Activated CD4-positive, alpha-beta T cell treated with anti-CD3 and anti-CD28 coated beads, Interleukin-2, amount 50 U/mL, for 24 hours (primary cell): Measurements from ENCODE around the gene FARP2.
A peak's percentile ranks its signal among the peaks of the same experiment; 100 is the strongest.
"Not testable (repeated sequence)": the region's sequence is repeated elsewhere in the genome, so short reads cannot be mapped to it uniquely, and the experiment has no call there.

Experiments
- DNase-seq, 2 donors: peaks; one replicate each; pipeline ENCODE4 v3.0.0-alpha.2; 2020; ENCODE audit warnings: low read depth in 1 of 2, low spot score in 1 of 2

Gene FARP2

DNA sequence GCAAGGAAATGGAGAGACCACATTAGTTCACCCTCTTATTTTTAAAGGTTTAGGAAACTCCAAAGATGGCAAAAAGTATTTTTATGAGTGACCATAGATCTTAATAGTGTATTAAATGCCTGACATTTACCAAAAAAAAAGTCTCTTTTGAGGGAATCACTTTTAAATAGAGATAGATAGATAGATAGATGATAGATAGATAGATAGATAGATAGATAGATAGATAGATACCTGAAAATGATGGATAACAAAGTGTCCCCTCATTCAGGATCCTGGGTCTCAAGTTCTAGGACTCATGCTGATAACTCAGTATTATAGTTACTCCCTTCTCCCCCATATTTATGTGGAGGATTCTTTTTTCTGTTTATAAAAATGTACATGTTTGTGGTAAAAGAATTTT lies 52.8 kb downstream of the FARP2 start:
- DNase-seq: no peak

GRCh38 chr2:241410739-241411176 lies 54.7 kb downstream of the FARP2 start:
- no peak for DNase-seq

DNA sequence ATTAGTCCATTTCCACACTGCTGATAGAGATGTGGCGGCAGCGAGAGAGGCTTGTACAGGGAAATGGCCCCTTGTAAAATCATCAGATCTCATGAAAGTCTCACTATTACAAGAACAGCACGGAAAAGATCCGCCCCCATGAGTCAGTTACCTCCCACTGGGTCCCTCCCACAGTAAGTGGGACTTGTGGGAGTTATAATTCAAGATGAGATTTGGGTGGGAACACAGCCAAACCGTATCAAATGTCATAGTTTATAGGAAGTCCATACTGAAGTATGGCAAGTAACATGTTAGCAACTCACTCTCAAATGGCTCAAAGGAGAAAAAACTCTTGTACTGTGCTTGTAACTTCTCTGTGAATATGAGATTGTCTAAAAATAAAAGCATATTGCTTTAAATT lies 56.1 kb downstream of the FARP2 start:
- no peak for DNase-seq

GRCh38 chr2:241413501-241413900 lies 57.4 kb downstream of the FARP2 start:
- DNase-seq: not testable (repeated sequence)

DNA sequence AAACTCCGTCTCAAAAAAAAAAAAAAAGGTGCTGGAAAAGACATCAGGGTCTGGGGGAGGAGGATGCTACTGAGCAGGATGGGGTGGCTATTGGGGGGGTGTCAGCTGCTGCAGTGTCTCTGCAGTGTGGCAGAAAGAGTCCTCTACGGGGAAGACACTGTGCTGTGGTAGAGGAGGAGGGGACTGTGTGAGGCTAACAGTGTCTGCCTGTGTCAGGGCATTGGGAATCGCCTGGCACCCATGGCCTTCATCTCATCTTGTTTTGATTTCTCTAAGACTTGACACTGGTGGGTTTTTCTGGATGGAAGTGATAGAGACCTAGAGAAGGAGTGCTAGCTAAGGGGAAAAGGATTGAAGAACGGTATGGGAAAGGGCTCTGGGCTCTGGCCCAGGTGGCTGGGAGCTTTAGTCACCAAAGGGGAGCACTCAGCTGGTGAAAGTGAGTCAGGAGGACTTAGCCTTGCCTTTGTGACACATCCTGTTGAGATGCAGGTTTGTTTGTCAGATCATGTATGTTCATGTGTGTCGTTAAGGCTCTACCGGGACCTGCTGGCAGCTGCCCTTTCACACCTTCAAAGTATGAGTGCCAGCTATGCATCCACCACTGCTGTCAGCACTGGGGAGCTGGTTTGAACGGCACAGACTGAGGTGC lies 58.0 kb downstream of the FARP2 start:
- no peak for DNase-seq

DNA sequence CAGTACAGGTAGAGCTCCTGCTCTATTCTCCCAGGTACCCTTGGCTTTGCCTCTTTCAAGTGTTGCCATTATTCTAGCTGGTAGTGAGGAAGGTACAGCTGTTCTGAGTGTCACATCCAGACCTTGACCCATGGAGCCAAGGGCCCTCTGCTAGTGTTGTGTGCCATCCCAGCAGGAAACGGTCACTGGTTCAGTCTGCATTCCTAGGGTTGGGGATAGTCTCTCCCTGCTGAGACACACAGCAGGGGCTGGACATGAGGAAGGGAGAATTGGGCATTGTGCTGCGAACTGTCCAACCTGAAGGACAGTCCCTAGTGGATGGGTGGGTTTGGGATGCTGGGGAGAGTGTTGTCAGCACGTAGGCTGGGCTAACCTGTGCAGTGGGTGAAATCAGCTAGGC lies 59.1 kb downstream of the FARP2 start:
- DNase-seq: no peak

DNA sequence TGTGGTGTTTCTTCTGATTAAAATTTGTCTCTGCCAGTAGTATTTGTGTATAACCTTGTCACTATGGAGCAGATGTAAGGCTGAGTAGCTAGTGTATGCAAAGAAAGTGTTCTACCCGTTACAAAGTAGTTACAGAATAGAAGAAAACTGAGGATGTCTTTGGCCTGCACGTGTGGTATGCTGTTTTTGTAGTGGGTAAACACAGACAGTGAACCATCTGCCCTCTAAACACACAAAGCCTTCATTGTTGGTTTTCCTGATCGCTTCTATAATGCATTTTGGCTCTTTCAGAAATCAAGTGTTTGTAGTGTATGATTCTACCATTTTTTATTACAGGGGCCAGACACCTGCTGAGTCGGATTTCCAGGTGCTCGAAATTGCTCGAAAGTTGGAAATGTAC lies 61.5 kb downstream of the FARP2 start:
- no peak for DNase-seq

DNA sequence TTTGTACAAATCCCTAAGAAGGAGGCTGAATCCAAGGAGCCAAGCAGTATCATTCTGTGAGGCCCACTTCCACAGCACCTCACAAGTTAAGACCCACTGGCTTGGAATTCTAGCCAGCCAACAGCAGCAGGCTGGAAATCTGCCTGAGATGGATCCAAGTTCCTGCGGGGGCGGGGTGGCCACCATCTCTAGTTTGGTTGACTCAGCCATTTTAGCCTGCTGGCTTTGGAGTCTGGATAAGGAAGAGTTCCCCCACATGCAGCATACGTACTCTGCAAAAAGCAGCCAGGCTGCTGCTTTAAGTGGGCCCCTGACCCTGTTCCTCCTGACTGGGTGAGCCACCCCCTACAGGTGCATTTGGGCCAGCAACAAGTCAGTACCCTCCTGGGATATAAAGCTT lies 65.2 kb downstream of the FARP2 start:
- no peak for DNase-seq

- DNase-seq: not testable (repeated sequence)
Observed at GRCh38 chr2:241421942-241422341, 65.9 kb downstream of the FARP2 start.

GRCh38 chr2:241422350-241422749 lies 66.3 kb downstream of the FARP2 start:
- no peak for DNase-seq

- not testable (repeated sequence) for DNase-seq
Observed at GRCh38 chr2:241423489-241423888, 67.4 kb downstream of the FARP2 start.

GRCh38 chr2:241425368-241425767 lies 69.3 kb downstream of the FARP2 start:
- no peak for DNase-seq

- DNase-seq: no peak
Observed at GRCh38 chr2:241430178-241430577, 74.1 kb downstream of the FARP2 start.

DNA sequence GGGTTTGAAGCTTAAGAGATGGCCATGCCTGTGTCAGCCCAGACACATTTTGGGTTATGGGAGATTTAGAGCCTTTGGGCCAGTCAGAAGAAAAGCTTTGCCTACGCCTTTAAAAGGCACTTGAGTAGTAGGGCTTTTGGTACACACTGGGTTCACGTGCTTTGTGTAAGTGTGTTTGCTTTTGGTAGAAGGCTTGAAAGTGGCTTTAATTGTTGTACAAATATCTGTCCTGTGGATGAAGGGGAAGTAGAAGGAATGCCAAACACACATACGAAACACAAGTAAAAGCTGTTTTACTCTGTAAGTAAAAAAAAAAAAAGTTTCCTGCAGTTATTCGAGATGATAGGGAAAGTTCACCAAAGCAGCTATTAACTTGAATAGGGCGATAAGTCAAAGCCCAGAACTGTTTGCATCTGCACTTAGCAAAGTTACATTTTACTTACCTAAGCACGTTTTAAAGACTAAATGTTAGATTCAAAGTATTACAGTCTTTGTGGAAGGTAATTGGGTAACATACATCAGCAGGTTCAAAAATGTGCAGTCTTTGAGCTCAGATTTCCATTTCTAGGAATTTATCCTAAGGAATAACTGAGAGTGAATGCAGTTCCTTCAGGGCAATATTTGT lies 76.9 kb downstream of the FARP2 start:
- DNase-seq: no peak

DNA sequence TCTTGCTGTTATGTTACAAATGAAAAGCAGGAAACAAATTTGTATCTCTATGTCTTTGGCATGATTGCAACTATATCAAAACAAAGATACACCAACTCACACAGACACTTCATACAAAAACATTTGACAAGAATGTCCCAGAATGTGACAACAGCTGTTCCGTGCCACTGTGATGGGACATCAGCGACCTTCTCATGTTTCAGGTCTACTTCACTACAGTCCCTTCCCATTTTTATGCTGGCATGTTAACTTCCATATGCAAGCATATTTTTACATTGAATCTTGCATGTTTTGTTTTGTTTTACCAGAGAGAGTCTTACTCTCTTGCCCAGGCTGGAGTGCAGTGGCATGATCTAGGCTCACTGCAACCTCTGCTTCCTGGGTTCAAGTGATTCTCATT lies 81.1 kb downstream of the FARP2 start:
- DNase-seq: no peak

GRCh38 chr2:241441492-241441891 lies 85.4 kb downstream of the FARP2 start:
- no peak for DNase-seq

DNA sequence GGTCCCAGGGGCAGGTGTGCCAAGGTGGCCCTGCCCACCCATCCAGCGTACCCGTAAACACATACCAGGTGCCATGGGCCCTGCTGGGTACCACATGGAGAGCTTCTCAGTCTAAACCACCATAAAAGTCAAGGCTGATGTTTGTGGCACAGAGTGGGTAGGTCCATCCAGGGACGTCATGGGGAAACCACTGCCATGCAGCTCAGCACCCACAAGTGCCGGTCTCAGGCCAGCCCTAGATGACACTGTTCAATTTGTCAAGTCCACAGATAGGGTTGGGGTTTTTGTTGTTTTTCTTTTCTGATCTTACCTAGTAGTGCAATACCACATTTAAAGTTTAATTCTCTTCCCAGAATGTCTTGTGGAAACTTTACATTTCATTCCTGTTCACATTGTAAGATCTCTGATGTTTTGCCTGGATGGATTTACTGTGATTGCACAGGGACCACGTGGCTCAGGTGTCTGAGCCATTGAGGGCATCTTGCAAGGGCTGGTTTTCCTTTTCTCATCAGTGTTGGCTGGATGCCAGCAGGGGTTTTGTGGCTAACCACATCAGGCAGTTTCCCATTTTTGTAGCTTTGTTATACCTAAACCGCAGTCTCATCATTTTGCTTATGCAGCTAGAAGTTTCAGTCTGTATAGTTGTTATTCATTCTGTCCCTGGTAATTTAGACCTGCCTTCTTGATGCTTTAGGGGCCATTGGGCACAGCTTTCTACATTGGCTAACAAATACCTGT lies 87.6 kb downstream of the FARP2 start:
- DNase-seq: peak; percentile 82 to 94

- DNase-seq: no peak
Observed at GRCh38 chr2:241445426-241445825, 89.3 kb downstream of the FARP2 start.

GRCh38 chr2:241450092-241450491 lies 94.0 kb downstream of the FARP2 start:
- not testable (repeated sequence) for DNase-seq

DNA sequence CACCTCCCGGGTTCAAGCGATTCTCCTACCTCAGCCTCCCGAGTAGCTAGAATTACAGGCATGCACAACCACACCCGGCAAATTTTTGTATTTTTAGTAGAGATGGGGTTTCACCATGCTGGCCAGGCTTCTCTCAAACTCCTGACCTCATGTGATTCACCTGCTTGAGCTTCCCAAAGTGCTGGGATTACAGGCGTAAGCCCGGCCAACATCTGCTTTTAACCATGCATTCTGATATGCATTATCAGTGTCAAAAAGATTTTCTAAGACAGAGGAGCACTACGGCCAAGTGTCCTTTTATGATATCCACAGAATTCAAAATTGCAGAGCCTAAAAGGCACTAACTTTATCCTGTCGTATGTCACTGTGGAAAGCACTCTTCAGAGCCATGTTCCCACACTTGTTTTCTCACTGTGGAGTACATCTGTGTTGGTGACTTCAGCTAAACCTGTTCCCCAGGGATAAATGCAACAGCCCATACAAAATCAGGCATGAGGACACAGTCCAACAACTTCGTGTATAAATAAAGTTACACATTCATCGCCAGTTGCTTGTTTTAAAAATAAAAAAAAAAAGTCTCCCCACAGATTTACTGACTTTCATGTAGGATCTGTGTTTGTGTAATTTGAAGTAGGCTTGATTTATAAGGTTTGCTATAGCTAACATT lies 95.9 kb downstream of the FARP2 start:
- DNase-seq: no peak

GRCh38 chr2:241453919-241454318 lies 97.8 kb downstream of the FARP2 start:
- not testable (repeated sequence) for DNase-seq
